ENCODE results near the gene KCNQ5. TPM values are rescaled to one million over a fixed set of nuclear protein-coding genes. Genes with fewer than 3 reads are reported as not detected.

Gene KCNQ5
- total RNA-seq, 4 donors from 2014 or later, result 0.14 to 1.2 (median 0.48) TPM; not detected in 1

- 64 to 76% methylated on average over 7 of the region's 7 CpGs for WGBS, 2 donors (ENCODE audit: low coverage in 1 of 2)
- intact Hi-C loops (cut with DNase I; ENCODE audit: low total_unique reads) (no loop called here), in situ Hi-C loops (cut with MboI; ENCODE audit: low pct_ligation_motif_present in 1 of 4, low pct_unique_long_range_greater_than_20kb in 1 of 4, low sequenced_read_pairs in 3 of 4) (no loop called here)
- no peak overlapping the region for H3K27ac ChIP-seq
- no peak for DNase-seq
- no peaks in the 10 kb centered on the region for H3K27me3 ChIP-seq
- H3K4me3 ChIP-seq, result no peak overlapping the region
- no peaks in the 10 kb centered on the region for H3K4me1 ChIP-seq
- TF ChIP-seq POLR2A (IDR thresholded peaks at IDR 0.05) (no peak), POLR2AphosphoS5 (IDR thresholded peaks at IDR 0.05) (no peak), EP300 (IDR thresholded peaks at IDR 0.05; ENCODE audit: low read depth) (no peak), CTCF (IDR thresholded peaks at IDR 0.05) (no peak)
- H3K9me3 ChIP-seq, result no peaks in the 10 kb centered on the region
- no peaks in the 10 kb centered on the region for H3K36me3 ChIP-seq
These were observed 30.4 kb downstream of the KCNQ5 start for GRCh38 chr6:72651967-72652956.

- no peak overlapping the region for H3K27ac ChIP-seq
- no peaks in the 10 kb centered on the region for H3K4me1 ChIP-seq
- no peaks in the 10 kb centered on the region for H3K36me3 ChIP-seq
- intact Hi-C loops (cut with DNase I; ENCODE audit: low total_unique reads) (no loop called here), in situ Hi-C loops (cut with MboI; ENCODE audit: low pct_ligation_motif_present in 1 of 4, low pct_unique_long_range_greater_than_20kb in 1 of 4, low sequenced_read_pairs in 3 of 4) (no loop called here)
- no peak for DNase-seq
- WGBS, 2 donors (ENCODE audit: low coverage in 1 of 2), result 47 to 50% methylated on average over 1 of the region's 1 CpG
- no peak overlapping the region for H3K4me3 ChIP-seq
- no peak for TF ChIP-seq EP300 (IDR thresholded peaks at IDR 0.05; ENCODE audit: low read depth)
- no peak for TF ChIP-seq CTCF (IDR thresholded peaks at IDR 0.05)
- no peak for TF ChIP-seq POLR2AphosphoS5 (IDR thresholded peaks at IDR 0.05)
- no peak for TF ChIP-seq POLR2A (IDR thresholded peaks at IDR 0.05)
- H3K9me3 ChIP-seq, result no peaks in the 10 kb centered on the region
- H3K27me3 ChIP-seq, result no peaks in the 10 kb centered on the region
These were observed 31.2 kb downstream of the KCNQ5 start for GRCh38 chr6:72653026-72653425.

GRCh38 chr6:72654071-72654621 lies 32.3 kb downstream of the KCNQ5 start:
- H3K27ac ChIP-seq, result no peak overlapping the region
- no peak overlapping the region for H3K4me3 ChIP-seq
- H3K36me3 ChIP-seq, result no peaks in the 10 kb centered on the region
- H3K9me3 ChIP-seq, result no peaks in the 10 kb centered on the region
- no peaks in the 10 kb centered on the region for H3K4me1 ChIP-seq
- H3K27me3 ChIP-seq, result no peaks in the 10 kb centered on the region
- TF ChIP-seq EP300 (IDR thresholded peaks at IDR 0.05; ENCODE audit: low read depth) (no peak), POLR2A (IDR thresholded peaks at IDR 0.05) (no peak), POLR2AphosphoS5 (IDR thresholded peaks at IDR 0.05) (no peak), CTCF (IDR thresholded peaks at IDR 0.05) (no peak)
- DNase-seq, result no peak
- WGBS, 2 donors (ENCODE audit: low coverage in 1 of 2), result 62 to 91% methylated on average over 2 of the region's 2 CpGs
- in situ Hi-C loops (cut with MboI; ENCODE audit: low pct_ligation_motif_present in 1 of 4, low pct_unique_long_range_greater_than_20kb in 1 of 4, low sequenced_read_pairs in 3 of 4), result no loop called here
- intact Hi-C loops (cut with DNase I; ENCODE audit: low total_unique reads), result no loop called here

- 85 to 90% methylated on average over 2 to 3 of the region's 3 CpGs for WGBS, 2 donors (ENCODE audit: low coverage in 1 of 2)
- in situ Hi-C loops (cut with MboI; ENCODE audit: low pct_ligation_motif_present in 1 of 4, low pct_unique_long_range_greater_than_20kb in 1 of 4, low sequenced_read_pairs in 3 of 4), result no loop called here
These were observed 35.7 kb downstream of the KCNQ5 start for GRCh38 chr6:72657407-72658197.

More at GRCh38 chr6:72657407-72658197, 35.7 kb downstream of the KCNQ5 start:
- no peaks in the 10 kb centered on the region for H3K4me1 ChIP-seq
- no peaks in the 10 kb centered on the region for H3K27me3 ChIP-seq
- H3K4me3 ChIP-seq, result no peak overlapping the region
- TF ChIP-seq POLR2AphosphoS5 (IDR thresholded peaks at IDR 0.05) (no peak), POLR2A (IDR thresholded peaks at IDR 0.05) (no peak), EP300 (IDR thresholded peaks at IDR 0.05; ENCODE audit: low read depth) (no peak), CTCF (IDR thresholded peaks at IDR 0.05) (no peak)
- H3K36me3 ChIP-seq, result no peaks in the 10 kb centered on the region
- H3K9me3 ChIP-seq, result no peaks in the 10 kb centered on the region
- intact Hi-C loops (cut with DNase I; ENCODE audit: low total_unique reads), result no loop called here
- H3K27ac ChIP-seq, result no peak overlapping the region
- no peak for DNase-seq

Measured in transverse colon (tissue), 4 donors.